ENCODE data around the gene TRIM37.

DNA sequence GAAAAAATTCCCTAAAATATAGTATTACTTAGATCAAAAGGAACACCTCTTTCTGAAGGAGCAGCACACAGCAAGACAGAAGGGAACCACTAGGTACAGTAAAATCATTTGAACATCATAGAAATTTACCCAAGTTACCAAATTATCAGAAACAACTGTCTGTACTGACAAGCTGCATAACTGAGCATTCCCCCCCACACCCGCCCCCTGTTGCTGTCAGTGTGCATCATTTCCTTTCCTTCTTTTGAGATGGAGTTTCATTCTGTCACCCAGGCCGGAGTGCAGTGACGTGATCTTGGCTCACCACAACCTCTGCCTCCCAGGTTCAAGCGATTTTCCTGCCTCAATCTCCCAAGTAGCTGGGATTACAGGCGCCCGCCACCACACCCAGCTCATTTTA is 120.7 kb downstream of the TRIM37 start:
- TF ChIP-seq TAF1 (IDR thresholded peaks at IDR 0.05; ENCODE audit: borderline replicate concordance, insufficient read depth, low read length) = no peak
- no peak for TF ChIP-seq POLR2AphosphoS5 (IDR thresholded peaks at IDR 0.05; ENCODE audit: low read depth, low read length)
- TF ChIP-seq, protein P1, sequence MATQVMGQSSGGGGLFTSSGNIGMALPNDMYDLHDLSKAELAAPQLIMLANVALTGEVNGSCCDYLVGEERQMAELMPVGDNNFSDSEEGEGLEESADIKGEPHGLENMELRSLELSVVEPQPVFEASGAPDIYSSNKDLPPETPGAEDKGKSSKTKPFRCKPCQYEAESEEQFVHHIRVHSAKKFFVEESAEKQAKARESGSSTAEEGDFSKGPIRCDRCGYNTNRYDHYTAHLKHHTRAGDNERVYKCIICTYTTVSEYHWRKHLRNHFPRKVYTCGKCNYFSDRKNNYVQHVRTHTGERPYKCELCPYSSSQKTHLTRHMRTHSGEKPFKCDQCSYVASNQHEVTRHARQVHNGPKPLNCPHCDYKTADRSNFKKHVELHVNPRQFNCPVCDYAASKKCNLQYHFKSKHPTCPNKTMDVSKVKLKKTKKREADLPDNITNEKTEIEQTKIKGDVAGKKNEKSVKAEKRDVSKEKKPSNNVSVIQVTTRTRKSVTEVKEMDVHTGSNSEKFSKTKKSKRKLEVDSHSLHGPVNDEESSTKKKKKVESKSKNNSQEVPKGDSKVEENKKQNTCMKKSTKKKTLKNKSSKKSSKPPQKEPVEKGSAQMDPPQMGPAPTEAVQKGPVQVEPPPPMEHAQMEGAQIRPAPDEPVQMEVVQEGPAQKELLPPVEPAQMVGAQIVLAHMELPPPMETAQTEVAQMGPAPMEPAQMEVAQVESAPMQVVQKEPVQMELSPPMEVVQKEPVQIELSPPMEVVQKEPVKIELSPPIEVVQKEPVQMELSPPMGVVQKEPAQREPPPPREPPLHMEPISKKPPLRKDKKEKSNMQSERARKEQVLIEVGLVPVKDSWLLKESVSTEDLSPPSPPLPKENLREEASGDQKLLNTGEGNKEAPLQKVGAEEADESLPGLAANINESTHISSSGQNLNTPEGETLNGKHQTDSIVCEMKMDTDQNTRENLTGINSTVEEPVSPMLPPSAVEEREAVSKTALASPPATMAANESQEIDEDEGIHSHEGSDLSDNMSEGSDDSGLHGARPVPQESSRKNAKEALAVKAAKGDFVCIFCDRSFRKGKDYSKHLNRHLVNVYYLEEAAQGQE (IDR thresholded peaks at IDR 0.05; ENCODE audit: insufficient read depth in 1 of 2, low read depth in 2 of 2, low read length in 2 of 2) = no peak
- TF ChIP-seq SIN3A (IDR thresholded peaks at IDR 0.05; ENCODE audit: borderline replicate concordance, insufficient read depth, low read length) = no peak
